ENCODE results near the gene CUX1.
"Not testable (repeated sequence)": the region's sequence is repeated elsewhere in the genome, so short reads cannot be mapped to it uniquely, and the experiment has no call there.

Gene CUX1

GRCh38 chr7:101824440-101824839 lies 7.0 kb downstream of the CUX1 start:
- DNase-seq: no peak

- no peak for DNase-seq
Observed at GRCh38 chr7:101826081-101826835, 8.8 kb downstream of the CUX1 start.

- no peak for DNase-seq
Observed at GRCh38 chr7:101828301-101829020, 11.0 kb downstream of the CUX1 start.

GRCh38 chr7:101829374-101829773 lies 11.9 kb downstream of the CUX1 start:
- no peak for DNase-seq

GRCh38 chr7:101829821-101830220 lies 12.4 kb downstream of the CUX1 start:
- no peak for DNase-seq

GRCh38 chr7:101831396-101831795 lies 14.0 kb downstream of the CUX1 start:
- DNase-seq: not testable (repeated sequence)

GRCh38 chr7:101832205-101832631 lies 14.8 kb downstream of the CUX1 start:
- DNase-seq: no peak

GRCh38 chr7:101832685-101833375 lies 15.4 kb downstream of the CUX1 start:
- DNase-seq: no peak

- DNase-seq: no peak
Observed at GRCh38 chr7:101833799-101834198, 16.4 kb downstream of the CUX1 start.

GRCh38 chr7:101835136-101835535 lies 17.7 kb downstream of the CUX1 start:
- DNase-seq: no peak

- not testable (repeated sequence) for DNase-seq
Observed at GRCh38 chr7:101837433-101837832, 20.0 kb downstream of the CUX1 start.

- no peak for DNase-seq
Observed at GRCh38 chr7:101838837-101839483, 21.5 kb downstream of the CUX1 start.

- no peak for DNase-seq
Observed at GRCh38 chr7:101841328-101841727, 23.9 kb downstream of the CUX1 start.

- no peak for DNase-seq
Observed at GRCh38 chr7:101843293-101844271, 26.2 kb downstream of the CUX1 start.

- no peak for DNase-seq
Observed at GRCh38 chr7:101845974-101846373, 28.5 kb downstream of the CUX1 start.

GRCh38 chr7:101846800-101847538 lies 29.5 kb downstream of the CUX1 start:
- no peak for DNase-seq

- DNase-seq: peak in 3 of 58 donors; percentile 13 to 24 (median 14)
Observed at GRCh38 chr7:101848208-101848951, 31.0 kb downstream of the CUX1 start.

GRCh38 chr7:101849314-101849713 lies 31.9 kb downstream of the CUX1 start:
- not testable (repeated sequence) for DNase-seq

- DNase-seq: not testable (repeated sequence)
Observed at GRCh38 chr7:101852364-101852763, 34.9 kb downstream of the CUX1 start.
